ENCODE measurements around the gene GSK3A.

The GSK3A gene

GRCh38 chr19:42280815-42281145 lies 38.4 kb upstream of the GSK3A start:
- no peak for DNase-seq

GRCh38 chr19:42279902-42280814 lies 37.8 kb upstream of the GSK3A start:
- peak; percentile 97 for DNase-seq

DNA sequence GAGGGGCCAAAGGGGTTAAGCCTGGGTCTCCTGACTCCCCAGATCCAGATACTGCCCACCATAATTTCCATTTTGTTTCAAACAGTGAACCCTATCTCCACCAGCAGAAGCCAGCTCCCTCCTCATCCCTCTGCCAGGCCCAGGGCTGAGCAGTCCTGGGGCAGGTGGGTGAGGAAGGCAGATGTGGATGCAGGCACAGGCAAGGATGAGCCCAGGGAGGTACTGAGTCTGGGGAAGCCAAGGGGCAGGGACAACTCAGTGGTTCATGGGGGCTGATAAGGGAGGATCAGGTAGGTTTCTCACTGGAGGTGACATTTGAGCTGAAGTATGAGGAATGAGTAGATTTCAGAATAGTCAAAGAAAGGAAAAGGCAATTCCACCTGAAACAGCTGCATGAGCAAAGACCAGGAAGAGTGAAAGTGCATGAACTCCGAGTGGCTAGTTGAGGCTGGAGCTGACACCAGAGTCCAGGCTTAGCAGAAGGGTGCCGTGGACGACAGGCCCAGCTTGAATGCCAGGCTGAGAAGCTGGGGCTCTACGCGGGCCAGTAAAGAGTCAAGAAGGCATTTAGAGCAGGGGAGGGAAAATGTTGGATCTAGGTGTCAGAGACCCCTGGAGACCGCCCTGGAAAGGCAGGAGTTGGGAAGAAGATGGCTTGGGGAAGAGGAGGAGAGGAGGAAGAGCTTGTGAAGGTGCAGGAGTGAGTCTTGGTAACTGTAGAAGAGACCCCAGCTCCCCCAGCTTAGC lies 36.9 kb upstream of the GSK3A start:
- DNase-seq = peak; percentile 32

- peak; percentile 23 for DNase-seq
Observed at GRCh38 chr19:42278452-42279154, 36.2 kb upstream of the GSK3A start.

GRCh38 chr19:42277821-42278451 lies 35.5 kb upstream of the GSK3A start:
- peak; percentile 75 for DNase-seq

DNA sequence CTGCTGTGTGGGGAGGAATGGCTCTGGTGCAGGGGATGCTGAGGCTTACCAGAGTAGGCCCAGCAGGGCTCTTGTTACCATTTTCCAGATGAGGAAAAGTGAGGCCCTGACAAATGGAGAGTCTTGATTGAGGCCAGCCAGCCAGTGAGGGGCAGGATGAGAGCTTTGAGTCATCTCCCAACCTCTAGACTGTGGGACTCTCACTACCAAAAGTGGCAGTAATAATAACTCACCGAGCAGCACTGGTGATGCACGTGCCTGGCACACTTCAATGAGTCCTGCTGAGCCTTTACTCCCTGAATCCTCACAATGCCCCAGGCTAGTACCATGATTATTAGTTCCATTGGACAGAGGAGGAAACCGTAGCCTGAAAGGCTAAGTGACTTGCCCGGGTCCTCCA lies 34.4 kb upstream of the GSK3A start:
- no peak for DNase-seq

DNA sequence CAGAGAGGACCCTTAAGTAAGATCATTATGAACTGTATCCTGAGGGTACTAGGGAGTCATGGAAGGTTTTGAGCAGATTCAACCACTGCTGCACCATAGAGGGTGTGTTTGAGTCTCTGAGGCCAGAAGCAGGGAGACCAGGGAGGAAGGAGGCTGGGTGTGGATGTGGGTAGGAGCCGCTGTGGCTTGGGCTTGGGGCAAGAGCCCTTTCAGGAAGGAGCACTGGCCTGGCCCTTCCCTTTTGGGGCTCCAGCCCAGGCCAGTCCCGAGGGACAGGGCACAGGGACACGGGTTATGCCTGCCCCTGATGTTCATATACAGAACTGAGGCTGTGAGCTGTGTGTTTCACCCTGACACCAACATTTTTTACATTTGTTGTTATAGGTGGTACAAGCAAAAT lies 33.9 kb upstream of the GSK3A start:
- peak; percentile 27 for DNase-seq

GRCh38 chr19:42275517-42275916 lies 33.1 kb upstream of the GSK3A start:
- no peak for DNase-seq

GRCh38 chr19:42275103-42275502 lies 32.7 kb upstream of the GSK3A start:
- DNase-seq = peak; percentile 22

DNA sequence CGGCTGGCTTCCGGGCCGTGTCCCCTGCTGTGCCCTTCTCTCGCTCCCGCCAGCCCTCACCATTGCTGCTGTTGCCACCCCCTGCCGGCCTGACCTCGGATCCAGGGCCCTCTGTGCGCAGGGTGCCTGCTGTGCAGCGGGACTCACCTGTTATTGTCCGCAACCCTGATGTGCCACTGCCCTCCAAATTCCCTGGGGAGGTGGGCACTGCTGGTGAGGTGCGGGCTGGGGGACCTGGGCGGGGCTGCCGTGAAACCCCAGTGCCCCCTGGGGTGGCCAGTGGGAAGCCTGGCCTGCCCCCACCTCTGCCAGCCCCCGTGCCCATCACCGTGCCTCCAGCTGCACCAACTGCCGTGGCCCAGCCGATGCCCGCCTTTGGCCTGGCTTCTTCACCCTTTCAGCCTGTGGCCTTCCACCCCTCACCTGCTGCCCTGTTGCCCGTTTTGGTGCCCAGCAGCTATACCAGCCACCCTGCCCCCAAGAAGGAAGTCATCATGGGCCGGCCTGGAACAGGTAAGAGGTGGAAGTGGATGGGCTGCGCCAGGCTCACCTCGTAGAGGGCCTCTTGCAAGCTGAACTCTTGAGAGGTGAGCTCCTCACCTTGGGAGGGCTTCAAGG lies 31.8 kb upstream of the GSK3A start:
- peak; percentile 24 for DNase-seq

- peak; percentile 31 for DNase-seq
Observed at GRCh38 chr19:42273407-42274064, 31.1 kb upstream of the GSK3A start.

GRCh38 chr19:42272989-42273406 lies 30.6 kb upstream of the GSK3A start:
- DNase-seq = no peak

DNA sequence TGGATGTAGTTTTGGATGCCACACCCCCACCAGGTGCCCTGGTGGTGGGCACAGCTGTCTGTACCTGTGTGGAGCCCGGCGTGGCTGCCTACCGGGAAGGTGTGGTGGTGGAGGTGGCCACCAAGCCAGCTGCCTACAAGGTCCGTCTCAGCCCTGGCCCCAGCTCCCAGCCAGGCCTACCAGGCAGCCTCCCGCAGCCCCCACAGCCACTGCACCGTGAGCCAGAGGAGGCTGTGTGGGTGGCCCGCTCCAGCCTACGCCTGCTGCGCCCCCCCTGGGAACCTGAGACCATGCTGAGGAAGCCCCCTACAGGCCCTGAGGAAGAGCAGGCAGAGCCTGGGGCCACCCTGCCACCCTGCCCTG lies 30.1 kb upstream of the GSK3A start:
- no peak for DNase-seq

GRCh38 chr19:42271861-42272534 lies 29.6 kb upstream of the GSK3A start:
- DNase-seq = peak; percentile 23

DNA sequence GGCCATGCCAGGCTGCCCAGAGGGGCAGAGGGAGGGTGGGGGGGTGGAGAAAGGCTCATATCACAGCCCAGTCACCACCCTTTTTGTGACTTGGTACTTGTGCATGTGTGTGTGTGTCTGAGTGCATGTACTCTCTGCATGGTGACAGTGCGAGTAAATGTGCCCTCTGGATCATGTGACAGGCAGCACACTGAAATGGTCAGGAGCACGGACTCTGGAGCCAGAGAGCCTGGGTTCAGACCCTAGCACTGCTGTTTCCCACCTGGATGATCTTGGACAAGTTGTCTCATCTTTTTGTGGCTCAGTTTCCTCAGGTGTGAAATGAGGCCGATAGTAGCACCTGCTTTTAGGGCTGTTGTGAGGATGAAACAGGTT lies 28.6 kb upstream of the GSK3A start:
- no peak for DNase-seq

GRCh38 chr19:42270346-42271044 lies 28.1 kb upstream of the GSK3A start:
- DNase-seq = peak; percentile 55

GRCh38 chr19:42269478-42270345 lies 27.3 kb upstream of the GSK3A start:
- peak; percentile 34 for DNase-seq

DNA sequence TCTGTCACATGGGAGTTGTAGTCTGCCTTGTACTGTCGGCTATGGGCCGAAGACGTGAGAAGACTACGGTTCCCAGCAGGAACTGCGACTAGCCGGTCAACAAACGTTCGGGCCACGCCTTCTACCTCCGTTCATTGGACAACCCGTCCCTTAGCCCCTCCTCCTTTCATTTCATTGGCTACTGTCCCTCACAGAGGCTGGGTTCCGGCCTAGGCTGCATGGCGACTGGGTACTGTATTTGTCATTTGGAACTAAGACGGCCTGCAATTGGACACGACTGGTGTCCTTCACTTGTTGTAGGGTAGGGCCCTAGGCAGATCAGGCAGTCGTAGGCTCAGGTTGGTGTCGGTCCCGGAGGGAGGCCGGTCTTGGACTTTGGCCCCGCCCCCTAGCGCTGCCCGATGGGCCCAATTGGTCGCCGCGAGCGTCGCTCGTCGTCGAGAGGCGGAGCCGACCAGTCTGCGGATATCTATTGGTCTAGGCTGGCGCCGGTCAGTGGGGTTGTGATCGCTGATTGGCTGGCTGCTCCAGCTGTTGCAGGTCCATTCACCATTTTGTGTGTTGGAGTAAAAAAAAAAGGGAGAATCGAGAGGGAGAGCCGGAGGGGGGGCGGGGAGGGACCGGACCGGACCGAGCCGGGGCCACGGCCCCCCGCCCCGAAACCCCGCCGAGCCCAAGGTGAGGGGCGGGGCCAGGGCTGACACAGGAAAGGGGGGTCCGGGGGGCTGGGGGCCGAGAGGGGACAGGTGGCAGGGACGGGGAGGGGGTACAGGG lies 26.5 kb upstream of the GSK3A start, which contains the start of gene CIC:
Gene CIC, plus strand, starts transcription at position 549 of the 774 bp plus-strand sequence. CDS start 2,532 bp downstream, outside the sequence.
- peak; percentile 100 for DNase-seq

Measured in left hindlimb (tissue), 1 donor.